Heart left ventricle (tissue), 13 donors: Measurements from ENCODE around the gene USP8.

Experiments
- POLR2A ChIP-seq, 2 donors: fragments of 450-650 bp; IDR thresholded peaks; one replicate each; pipeline ENCODE4 v1.6.1; 2017; ENCODE audit warnings: antibody characterized with exemption in 2 of 2, mild to moderate bottlenecking in 2 of 2, moderate library complexity in 2 of 2
- TF ChIP-seq, protein P1 (sequence below), 12 donors: fragments of 200-600 bp; sonication (generic) in 4 of 12; IDR thresholded peaks; one replicate each; pipeline versions ENCODE4 v1.5.0 to v1.8.0; 2018 to 2022; ENCODE audit warnings: antibody characterized with exemption in 12 of 12, mild to moderate bottlenecking in 5 of 12
- donor health status: ischemic (EF 13 %, LVEDD 7.1; RV severe dilation, severe dysfunction).
- donor health status: DM: no; HTN: yes; CAD: no.
- donor health status: DM: no; HTN: no; CAD: no.
- donor health status: ischemic (EF 25% LVEDD 6.9; RV normal size, moderate dysfunction).
- donor health status: ischemic (EF 25% LVEDD 5.7; RV mildly dilated, moderate dysfunction).
- donor health status: ischemic (EF 35%, LVEDD 5.7; RV mildly dilated, moderate dysfunction).
- donor health status: nonischemic (EF 11% LVEDD 7.7; RV severe dilation, severe dysfunction).
- donor health status: DM: yes; HTN: yes; CAD: no.
- donor health status: PGD.
- donor health status: ischemic (EF 29% LVEDD 5.4; RV normal size, mild dysfunction).
- donor health status: nonischemic (EF 23%, LVEDD 6.1; RV moderate dilation, normal function).

DNA sequence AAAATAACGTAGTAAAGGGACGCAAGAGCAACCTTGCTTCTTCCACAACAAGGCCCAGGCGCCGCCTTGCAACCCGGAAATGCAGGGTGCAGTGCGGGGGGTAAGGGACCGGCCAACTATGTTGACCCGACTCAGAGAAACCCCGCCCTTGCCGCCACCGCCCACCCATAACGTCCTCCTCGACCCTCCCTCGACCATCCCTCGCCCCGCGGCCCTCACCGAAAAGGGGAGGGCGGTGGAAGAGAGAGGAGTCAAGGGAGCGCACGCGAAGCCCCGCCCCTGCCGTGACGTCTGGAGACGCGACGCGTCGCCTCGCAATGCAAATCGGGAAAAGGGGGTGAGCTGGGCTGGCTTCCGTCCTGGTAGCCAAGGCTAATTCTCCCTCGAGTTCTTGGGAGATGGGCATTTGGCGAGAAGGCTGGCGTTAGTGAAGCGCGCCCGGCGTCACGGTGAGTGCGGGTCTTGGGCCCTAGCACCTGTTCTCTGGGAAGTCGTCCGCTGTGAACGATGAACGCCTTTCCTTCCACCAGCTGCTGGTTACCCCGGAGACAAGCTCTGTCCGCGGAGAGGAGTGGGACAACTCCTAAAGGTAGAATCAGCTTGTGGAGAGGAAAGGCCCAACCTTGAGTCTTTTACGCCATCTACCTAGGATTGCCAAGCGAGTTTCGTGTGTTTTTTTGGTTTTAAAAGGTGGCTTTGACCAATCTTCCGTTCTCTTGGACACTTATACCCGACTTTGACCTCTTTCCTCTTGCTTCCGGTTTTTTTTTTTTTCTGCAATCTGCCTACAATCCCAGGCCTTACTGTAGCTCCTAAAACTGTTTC lies at the start of gene USP8:
- TF ChIP-seq, protein P1, sequence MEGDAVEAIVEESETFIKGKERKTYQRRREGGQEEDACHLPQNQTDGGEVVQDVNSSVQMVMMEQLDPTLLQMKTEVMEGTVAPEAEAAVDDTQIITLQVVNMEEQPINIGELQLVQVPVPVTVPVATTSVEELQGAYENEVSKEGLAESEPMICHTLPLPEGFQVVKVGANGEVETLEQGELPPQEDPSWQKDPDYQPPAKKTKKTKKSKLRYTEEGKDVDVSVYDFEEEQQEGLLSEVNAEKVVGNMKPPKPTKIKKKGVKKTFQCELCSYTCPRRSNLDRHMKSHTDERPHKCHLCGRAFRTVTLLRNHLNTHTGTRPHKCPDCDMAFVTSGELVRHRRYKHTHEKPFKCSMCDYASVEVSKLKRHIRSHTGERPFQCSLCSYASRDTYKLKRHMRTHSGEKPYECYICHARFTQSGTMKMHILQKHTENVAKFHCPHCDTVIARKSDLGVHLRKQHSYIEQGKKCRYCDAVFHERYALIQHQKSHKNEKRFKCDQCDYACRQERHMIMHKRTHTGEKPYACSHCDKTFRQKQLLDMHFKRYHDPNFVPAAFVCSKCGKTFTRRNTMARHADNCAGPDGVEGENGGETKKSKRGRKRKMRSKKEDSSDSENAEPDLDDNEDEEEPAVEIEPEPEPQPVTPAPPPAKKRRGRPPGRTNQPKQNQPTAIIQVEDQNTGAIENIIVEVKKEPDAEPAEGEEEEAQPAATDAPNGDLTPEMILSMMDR (IDR thresholded peaks at IDR 0.05) = no peak
- TF ChIP-seq POLR2A (IDR thresholded peaks at IDR 0.05) = peak in 1 of 2 donors; percentile 83
